Osteoblast (primary cell): ENCODE results near the gene VSTM2L. TPM values are rescaled to one million over a fixed set of nuclear protein-coding genes. Genes with fewer than 3 reads are reported as not detected.
A peak's percentile ranks its signal among the peaks of the same experiment; 100 is the strongest.

ENCODE experiments used
- DNase-seq: peaks from one replicate; pipeline ENCODE4 v3.0.0; 2011; ENCODE audit warnings: low spot score, mixed read lengths; ENCODE audit not compliant: insufficient read length; ENCODE audit errors: missing footprints
- H2AFZ ChIP-seq: 2 replicates; pipeline ENCODE4 v1.6.0; 2011; ENCODE audit warnings: mild to moderate bottlenecking, low read length
- H3K27ac ChIP-seq: 2 replicates; pipeline ENCODE4 v1.5.1; 2011; ENCODE audit warnings: mild to moderate bottlenecking, low read depth, low read length, moderate library complexity
- H3K27me3 ChIP-seq: 2 replicates; pipeline ENCODE4 v1.6.0; 2012; ENCODE audit warnings: mild to moderate bottlenecking, control low read depth, inconsistent platforms, low read length, moderate library complexity; ENCODE audit not compliant: insufficient read depth
- H3K36me3 ChIP-seq: 2 replicates; pipeline ENCODE4 v1.5.1; 2011; ENCODE audit warnings: mild to moderate bottlenecking, low read length, control low read depth, moderate library complexity; ENCODE audit not compliant: insufficient read depth
- H3K4me1 ChIP-seq: 2 replicates; pipeline ENCODE4 v1.5.1; 2011; ENCODE audit warnings: mild to moderate bottlenecking, low read length, control low read depth, moderate library complexity; ENCODE audit not compliant: insufficient read depth
- H3K4me2 ChIP-seq: 2 replicates; pipeline ENCODE4 v1.6.0; 2011; ENCODE audit warnings: mild to moderate bottlenecking, low read length; ENCODE audit not compliant: insufficient read depth
- H3K4me3 ChIP-seq: fragments of 200-600 bp; sonication (generic); 3 replicates; pipeline ENCODE4 v1.5.1; 2012; ENCODE audit warnings: mild to moderate bottlenecking, low read length, inconsistent platforms; ENCODE audit not compliant: insufficient read depth
- H3K79me2 ChIP-seq: 2 replicates; pipeline ENCODE4 v1.6.0; 2012; ENCODE audit warnings: mild to moderate bottlenecking, low read length, control low read depth, inconsistent platforms; ENCODE audit not compliant: insufficient read depth
- H3K9me3 ChIP-seq: 2 replicates; pipeline ENCODE4 v1.5.1; 2011; ENCODE audit warnings: low read depth, low read length, control low read depth
- H4K20me1 ChIP-seq: 2 replicates; pipeline ENCODE4 v1.6.0; 2012; ENCODE audit warnings: mild to moderate bottlenecking, low read length, control low read depth; ENCODE audit not compliant: insufficient read depth
- CTCF ChIP-seq: IDR thresholded peaks from 2 replicates; pipeline ENCODE4 v1.5.1; 2011; ENCODE audit warnings: mild to moderate bottlenecking, low read depth, low read length, moderate library complexity; ENCODE audit errors: extremely low read depth
- total RNA-seq: library from RNA; depleted of rRNA; stranded (reverse); fragments of >200 nt; gene quantifications from 2 replicates; pipeline ENCODE4 v1.2.3, GENCODE V29; 2012

The VSTM2L gene
- total RNA-seq, 1 donor = 2.5 TPM

GRCh38 chr20:37894454-37894853, 8.5 kb upstream of the VSTM2L start:
- H2AFZ ChIP-seq = no peak overlapping the region
- H3K27me3 ChIP-seq = no peaks in the 10 kb centered on the region
- H3K4me3 ChIP-seq = no peak overlapping the region
- H3K36me3 ChIP-seq = no peaks in the 10 kb centered on the region
- no peak overlapping the region for H3K4me2 ChIP-seq
- TF ChIP-seq CTCF = no peak
- DNase-seq = no peak
- no peak overlapping the region for H3K27ac ChIP-seq
- no peaks in the 10 kb centered on the region for H4K20me1 ChIP-seq
- H3K9me3 ChIP-seq = no peaks in the 10 kb centered on the region
- peaks cover 10% of the 10 kb centered on the region for H3K4me1 ChIP-seq
- H3K79me2 ChIP-seq = no peaks in the 10 kb centered on the region

GRCh38 chr20:37895166-37895565, 7.8 kb upstream of the VSTM2L start:
- Histone ChIP-seq H2AFZ (no peak overlapping the region), H3K27ac (no peak overlapping the region), H3K9me3 (no peaks in the 10 kb centered on the region), H4K20me1 (no peaks in the 10 kb centered on the region), H3K36me3 (no peaks in the 10 kb centered on the region), H3K27me3 (peaks cover 7% of the 10 kb centered on the region), H3K4me1 (peaks cover 10% of the 10 kb centered on the region), H3K4me2 (no peak overlapping the region), H3K79me2 (no peaks in the 10 kb centered on the region), H3K4me3 (no peak overlapping the region)
- no peak for DNase-seq
- TF ChIP-seq CTCF = no peak

- peaks cover 21% of the 10 kb centered on the region for H3K27me3 ChIP-seq
- H3K79me2 ChIP-seq = no peaks in the 10 kb centered on the region
- no peak overlapping the region for H3K4me2 ChIP-seq
- TF ChIP-seq CTCF = peak; percentile 27
- H3K4me3 ChIP-seq = no peak overlapping the region
- no peak overlapping the region for H3K27ac ChIP-seq
- no peaks in the 10 kb centered on the region for H4K20me1 ChIP-seq
- H2AFZ ChIP-seq = no peak overlapping the region
- H3K4me1 ChIP-seq = peaks cover 10% of the 10 kb centered on the region
- H3K36me3 ChIP-seq = no peaks in the 10 kb centered on the region
- no peak for DNase-seq
- H3K9me3 ChIP-seq = no peaks in the 10 kb centered on the region
These were observed 5.9 kb upstream of the VSTM2L start for GRCh38 chr20:37896932-37897548.

- Histone ChIP-seq H4K20me1 (no peaks in the 10 kb centered on the region), H3K4me3 (no peak overlapping the region), H3K36me3 (no peaks in the 10 kb centered on the region), H3K9me3 (no peaks in the 10 kb centered on the region), H3K4me2 (peak overlapping the region; percentile 36), H3K27me3 (peaks cover 27% of the 10 kb centered on the region), H2AFZ (peak overlapping the region; percentile 9), H3K4me1 (peaks cover 10% of the 10 kb centered on the region), H3K79me2 (no peaks in the 10 kb centered on the region), H3K27ac (no peak overlapping the region)
- peak; percentile 86 for DNase-seq
- TF ChIP-seq CTCF = no peak
These were observed 4.5 kb upstream of the VSTM2L start for GRCh38 chr20:37898233-37899104.
